ENCODE data around the gene CRELD1.
"Not testable (repeated sequence)": the region's sequence is repeated elsewhere in the genome, so short reads cannot be mapped to it uniquely, and the experiment has no call there.

Gene CRELD1

DNA sequence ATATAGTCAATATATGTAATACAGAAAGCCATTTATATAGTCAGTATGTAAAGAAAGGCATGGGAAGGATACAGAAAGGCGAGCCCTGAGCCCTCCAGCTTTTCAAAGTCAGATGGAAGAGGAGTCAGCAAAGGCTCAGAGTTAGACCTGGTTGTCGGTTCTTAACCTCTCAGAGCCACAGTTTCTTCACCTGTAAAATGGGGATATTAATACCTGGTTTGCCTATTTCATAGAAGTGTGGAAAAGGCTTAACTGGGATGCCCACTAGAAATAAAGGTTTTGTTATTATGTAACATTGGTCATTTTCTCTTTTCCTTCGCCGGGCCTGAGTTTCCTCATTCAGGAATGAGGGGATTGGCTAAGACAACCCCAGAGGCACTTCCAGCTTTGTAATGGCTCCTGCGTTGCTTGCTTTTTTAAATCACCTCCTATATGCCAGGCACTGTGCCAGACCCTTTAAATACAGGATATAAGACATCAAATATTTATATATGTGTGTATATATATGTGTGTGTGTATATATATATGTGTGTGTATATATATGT is 2.4 kb downstream of the CRELD1 start:
- no peak for DNase-seq

DNA sequence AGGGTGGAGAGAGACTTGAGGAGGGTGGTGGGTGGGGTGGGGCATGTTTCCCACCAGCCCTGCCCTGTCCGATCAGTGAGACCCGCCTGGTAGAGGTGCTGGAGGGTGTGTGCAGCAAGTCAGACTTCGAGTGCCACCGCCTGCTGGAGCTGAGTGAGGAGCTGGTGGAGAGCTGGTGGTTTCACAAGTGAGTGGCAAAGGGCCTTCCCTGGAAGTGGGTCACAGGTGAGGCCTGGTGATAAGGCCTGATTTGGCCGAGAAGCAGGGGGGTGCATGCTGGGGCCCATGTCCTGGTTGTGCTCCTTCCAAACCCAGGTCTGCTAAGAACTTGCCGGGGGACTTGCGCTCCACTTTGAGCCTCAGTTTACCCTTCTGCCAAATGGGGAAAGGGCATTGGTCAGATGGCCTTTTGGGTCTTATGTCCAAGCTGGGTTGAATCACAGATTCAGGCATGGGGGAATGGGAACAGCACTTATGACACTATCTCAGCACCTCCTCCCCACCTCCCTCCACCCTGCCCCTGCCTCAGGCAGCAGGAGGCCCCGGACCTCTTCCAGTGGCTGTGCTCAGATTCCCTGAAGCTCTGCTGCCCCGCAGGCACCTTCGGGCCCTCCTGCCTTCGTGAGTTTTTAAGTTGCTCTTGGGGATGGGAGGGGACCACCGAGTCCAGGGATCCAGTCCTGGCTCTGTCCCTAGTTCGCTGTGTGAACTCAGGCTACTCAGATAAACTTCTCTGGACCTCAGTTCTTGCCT is 4.0 kb downstream of the CRELD1 start:
- DNase-seq = no peak

DNA sequence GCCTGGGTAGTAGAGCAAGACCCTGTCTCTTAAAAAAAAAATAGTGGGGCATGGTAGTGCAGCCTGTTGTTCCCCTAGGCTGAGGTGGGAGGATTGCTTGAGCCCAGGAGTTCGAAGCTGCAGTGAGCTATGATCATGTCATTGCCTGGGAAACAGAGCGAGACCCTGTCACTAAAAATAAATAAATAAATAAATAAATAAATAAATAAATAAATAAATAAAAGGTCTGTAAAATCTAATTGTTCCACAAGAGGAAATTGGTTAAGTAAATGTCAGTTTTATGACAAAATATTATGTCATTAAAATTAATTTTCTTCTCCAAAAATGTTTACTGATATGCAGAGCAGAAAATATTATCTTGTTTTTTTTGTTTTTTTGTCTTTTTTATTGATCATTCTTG is 5.3 kb downstream of the CRELD1 start:
- no peak for DNase-seq

DNA sequence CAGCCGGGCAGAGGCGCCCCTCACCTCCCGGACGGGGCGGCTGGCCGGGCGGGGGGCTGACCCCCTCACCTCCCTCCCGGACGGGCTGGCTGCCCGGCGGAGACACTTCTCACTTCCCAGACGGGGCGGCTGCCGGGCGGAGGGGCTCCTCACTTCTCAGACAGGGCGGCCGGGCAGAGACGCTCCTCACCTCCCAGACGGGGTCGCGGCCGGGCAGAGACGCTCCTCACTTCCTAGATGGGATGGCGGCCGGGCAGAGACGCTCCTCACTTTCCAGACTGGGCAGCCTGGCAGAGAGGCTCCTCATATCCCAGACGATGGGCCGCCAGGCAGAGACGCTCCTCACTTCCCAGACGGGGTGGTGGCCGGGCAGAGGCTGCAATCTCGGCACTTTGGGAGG is 6.3 kb downstream of the CRELD1 start:
- not testable (repeated sequence) for DNase-seq

DNA sequence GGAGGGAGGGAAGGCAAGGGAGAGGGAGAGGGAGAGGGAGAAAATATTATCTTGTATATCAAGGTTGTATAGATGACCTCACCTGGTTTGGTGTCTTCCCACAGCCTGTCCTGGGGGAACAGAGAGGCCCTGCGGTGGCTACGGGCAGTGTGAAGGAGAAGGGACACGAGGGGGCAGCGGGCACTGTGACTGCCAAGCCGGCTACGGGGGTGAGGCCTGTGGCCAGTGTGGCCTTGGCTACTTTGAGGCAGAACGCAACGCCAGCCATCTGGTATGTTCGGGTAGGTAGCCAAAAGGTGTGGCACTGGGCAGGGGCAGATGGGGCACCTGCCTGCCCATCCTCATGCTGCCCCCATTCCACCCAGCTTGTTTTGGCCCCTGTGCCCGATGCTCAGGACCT is 7.1 kb downstream of the CRELD1 start:
- DNase-seq = no peak

DNA sequence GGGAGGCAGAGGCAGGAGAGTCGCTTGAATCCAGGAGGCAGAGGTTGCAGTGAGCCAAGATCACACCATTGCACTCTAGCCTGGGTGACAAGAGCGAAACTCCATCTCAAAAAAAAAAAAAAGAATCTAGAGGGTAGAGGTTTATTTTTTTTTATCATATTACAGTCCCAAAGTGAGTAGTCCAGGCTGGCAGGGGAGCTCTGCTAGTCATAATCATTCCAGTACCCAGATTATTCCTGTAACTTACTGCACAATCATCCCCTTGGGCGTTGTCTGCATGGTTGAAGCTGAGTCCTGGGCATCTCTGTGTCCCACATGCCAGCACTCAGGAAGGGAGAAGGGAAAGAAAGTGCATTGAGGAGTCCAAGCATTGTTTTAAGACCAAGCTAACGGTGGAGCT is 8.5 kb downstream of the CRELD1 start:
- no peak for DNase-seq

DNA sequence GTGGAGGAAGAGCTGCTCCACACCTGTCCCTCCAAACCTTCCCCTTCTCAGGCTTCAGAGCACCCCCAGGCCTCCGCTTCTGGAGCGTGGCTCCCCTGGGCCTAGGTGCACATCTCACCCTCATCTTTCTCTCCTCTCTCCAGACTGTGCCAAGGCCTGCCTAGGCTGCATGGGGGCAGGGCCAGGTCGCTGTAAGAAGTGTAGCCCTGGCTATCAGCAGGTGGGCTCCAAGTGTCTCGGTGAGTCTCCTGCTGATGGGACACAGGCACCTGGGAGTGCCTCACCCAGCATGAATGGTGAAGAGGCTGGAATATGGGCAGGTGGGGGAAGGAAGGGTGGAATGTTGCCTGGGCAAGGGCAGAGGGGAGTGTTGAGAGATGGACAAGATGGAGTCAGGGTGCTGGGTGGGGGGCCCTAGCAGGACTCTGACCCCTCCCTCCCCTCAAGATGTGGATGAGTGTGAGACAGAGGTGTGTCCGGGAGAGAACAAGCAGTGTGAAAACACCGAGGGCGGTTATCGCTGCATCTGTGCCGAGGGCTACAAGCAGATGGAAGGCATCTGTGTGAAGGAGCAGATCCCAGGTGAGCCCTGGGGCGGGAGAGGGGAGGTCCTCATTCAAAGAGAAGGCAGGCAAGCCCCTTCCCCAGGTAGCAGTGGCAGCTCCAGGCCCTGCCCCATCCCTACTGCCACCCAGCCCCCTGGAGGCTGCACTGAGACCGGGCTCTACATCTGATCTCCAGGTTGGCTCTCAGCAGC is 9.5 kb downstream of the CRELD1 start:
- no peak for DNase-seq

DNA sequence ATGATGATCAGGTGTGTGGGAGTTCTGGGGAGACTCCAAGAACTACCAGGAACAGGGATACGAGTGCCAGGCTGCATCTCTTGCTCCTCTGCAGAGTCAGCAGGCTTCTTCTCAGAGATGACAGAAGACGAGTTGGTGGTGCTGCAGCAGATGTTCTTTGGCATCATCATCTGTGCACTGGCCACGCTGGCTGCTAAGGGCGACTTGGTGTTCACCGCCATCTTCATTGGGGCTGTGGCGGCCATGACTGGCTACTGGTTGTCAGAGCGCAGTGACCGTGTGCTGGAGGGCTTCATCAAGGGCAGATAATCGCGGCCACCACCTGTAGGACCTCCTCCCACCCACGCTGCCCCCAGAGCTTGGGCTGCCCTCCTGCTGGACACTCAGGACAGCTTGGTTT is 10.6 kb downstream of the CRELD1 start:
- DNase-seq = no peak

DNA sequence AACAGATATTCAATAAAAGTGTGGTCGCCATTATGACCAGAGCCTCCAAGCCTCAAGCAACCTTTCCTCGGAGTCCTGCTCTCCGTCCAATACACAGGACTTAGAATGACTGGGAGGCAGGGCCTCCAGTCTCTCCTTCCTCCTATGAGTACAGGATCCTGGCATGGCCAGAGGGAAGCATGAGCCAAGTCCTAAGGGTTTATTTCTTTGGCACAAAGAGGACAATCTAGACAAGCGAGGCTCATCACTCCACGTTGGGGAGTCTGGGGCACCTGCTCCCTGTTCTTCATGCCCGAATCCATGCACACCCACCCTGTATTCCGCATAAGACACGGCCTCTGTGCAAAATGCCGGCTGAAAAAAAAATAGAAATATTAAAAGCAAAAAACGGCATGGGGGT is 11.7 kb downstream of the CRELD1 start:
- no peak for DNase-seq

DNA sequence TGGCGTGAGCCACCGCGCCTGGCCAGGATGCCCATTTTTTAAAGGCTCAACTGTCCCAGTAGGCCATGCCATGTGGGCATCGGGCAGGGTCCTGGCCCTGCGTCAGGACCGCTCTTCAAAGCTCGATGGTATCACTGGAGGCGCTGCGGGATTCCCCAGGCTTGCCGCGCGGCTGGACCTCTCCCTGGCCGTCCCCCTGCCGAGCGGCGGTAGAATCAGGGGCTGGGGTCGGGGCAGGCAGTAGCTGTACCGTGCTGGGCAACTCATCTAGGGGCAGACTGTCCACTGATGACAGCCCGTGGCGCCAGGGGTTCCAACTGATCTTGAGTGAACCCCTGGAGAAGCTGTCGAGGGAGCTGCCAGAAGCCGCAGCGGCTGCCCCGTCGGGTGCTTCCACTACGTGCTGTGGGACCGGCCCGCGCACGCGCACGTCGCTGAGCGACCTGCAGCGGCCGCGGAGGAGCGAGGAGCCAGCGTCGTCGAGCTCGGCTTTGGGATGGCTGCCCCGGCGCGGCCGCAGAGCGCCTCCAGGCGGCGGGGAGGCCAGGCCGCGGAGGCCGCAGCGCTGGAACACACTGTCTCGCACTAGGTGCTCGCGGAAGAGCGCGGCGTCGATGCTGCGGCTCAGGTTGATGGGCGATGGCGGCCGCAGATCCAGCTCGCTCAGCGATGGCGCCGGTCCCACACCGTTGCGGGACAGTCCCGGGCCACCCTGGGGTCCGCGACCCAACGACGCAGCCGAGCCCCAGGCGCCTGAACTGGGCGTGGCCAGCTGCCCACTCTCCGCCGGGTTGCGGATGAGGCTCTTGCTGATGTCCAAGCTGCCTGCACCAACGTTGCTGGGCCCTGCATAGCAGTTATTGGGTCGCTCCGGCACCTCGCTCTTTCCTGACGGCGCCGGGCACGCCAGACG is 12.7 kb downstream of the CRELD1 start:
- DNase-seq = peak; percentile 89

DNA sequence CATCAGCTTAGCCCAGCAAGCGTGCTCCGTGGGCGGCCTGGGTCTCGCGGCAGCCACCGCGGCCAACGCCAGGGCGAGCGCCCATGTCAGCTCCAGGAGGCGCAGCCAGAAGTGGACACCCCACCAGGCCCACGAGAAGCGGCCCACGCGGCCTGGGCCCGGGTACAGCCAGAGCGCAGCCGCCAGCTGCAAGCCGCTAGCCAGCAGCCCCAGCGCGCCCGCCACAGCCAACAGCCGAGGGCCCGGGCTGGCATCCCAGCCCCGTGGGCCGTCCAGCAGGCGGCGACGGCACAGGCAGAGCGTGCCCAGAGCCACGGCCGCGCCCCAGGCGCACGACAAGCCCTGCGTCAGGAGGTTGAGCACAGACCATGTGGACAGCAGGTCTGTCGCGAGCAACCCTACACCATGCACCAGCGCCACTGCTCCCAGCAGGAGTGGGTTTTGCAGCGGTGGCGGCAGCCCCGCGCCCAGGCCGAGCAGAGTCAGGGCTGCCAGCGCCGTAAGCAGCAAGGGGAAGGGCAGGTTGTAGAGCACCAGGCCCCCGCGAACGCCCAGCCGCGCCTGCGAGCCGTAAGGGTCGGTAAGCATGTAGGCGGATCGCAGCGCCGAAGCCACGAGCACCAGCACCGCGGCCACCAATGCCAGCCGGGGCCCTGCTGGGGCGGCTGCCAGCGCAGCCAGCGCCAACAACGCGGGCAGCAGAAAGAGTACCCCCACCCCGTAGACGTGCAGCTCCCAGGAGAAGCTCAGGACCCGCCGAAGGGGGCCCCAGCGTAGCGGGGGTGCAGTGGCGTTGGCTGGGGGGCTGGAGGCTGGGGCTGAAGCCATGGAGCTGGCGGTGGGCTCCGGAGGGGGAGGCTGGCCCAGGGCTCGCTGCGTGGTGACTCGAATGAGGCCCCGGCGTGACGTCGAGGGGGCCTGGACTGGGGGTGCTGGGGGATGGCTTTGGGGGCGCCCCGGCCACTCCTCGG is 13.7 kb downstream of the CRELD1 start:
- DNase-seq = peak; percentile 80

DNA sequence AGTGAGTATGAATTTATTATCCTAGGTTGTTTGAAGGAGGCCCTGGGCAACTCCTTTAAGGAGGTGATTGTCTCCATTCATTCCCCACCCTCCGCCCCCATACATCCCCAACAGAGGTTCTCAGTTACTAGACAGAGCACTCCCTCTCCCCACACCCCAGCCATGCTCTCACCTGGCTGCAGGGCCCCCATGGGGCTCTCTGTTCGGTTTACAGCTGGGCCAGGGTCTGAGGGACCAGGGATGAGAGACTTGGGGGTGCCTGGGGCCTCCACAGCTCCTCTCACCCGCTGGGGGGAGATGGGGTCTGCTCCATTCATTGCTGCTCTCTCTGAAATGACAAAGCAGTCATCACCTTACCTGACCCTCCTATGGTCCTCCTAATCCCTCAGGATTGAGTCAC is 15.0 kb downstream of the CRELD1 start:
- DNase-seq = no peak

DNA sequence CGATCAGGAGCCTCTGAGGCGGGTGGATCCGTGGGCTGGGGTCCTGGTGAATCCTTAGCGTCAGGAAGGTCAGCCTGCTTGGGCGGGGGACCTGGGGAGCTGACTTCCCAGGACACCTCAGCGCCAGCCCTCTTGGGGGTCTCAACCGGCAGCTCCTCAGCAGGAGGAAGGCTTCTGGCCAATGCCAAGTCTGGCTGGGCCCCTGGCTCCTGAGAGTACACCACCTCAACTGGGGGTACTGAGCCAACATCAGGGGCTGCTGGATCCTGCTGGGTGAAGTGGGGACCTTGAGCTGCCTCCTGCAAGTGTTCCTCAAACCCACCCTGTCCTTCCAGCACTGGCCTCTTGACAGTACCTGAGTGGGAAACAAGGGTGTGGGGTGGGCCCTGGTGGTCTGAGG is 15.5 kb downstream of the CRELD1 start:
- DNase-seq = no peak

DNA sequence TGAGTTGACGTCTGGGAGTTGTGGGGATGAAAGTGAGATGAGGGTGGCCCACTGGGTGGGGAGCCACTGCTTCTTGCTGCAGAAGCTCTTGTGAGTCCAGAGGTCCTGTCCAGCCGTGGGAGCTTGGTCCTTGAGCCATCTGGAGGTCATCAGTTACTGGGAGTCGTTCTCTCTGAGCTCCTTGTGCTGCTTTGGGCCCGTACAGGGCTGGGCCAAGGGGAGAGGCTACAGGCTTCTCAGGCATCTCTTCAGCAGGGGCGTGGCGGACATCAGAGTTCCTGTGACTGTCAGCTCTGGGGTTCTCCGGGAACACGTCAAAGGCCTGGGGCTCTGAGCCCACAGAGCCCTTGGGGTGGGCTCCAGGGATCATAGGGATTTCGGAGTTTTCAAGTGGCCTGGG is 16.0 kb downstream of the CRELD1 start:
- DNase-seq = no peak

DNA sequence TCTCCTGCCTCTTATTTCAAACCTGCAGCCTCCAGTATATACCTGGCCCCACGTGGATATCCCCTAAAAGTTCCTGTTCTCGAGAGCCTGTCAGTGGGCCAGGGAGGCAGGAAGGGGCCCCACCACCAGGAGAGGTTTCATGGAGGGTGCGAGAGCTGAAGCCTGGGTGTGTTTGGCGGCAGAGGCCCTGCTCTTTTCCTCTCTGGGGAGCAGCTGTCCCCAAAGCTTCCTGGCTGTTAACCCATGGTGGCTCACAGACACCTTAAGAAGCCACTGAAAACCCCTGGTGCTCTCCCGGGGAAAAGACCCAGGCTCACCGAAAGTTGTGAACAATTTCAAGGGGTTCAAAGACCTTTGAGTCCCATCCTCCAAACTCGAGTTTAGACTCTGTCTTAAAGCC is 17.5 kb downstream of the CRELD1 start:
- DNase-seq = no peak

DNA sequence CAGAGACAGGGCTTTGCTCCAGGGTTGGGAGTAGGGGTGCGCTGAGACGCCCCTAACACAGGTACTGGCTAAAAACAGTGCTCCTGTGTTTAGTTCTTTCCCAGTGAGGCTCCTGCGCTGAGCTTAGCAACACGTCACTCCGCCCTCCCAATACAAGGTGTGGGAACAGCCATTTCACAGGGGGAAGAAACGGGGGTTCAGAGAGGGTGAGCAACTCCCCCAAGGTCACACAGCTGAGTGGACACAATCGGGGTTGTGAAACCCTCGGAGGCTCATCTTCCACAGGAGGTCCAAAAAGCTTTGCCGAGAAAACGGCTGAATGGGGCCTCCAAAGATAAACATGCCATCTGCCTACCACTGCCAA is 17.9 kb downstream of the CRELD1 start:
- no peak for DNase-seq

DNA sequence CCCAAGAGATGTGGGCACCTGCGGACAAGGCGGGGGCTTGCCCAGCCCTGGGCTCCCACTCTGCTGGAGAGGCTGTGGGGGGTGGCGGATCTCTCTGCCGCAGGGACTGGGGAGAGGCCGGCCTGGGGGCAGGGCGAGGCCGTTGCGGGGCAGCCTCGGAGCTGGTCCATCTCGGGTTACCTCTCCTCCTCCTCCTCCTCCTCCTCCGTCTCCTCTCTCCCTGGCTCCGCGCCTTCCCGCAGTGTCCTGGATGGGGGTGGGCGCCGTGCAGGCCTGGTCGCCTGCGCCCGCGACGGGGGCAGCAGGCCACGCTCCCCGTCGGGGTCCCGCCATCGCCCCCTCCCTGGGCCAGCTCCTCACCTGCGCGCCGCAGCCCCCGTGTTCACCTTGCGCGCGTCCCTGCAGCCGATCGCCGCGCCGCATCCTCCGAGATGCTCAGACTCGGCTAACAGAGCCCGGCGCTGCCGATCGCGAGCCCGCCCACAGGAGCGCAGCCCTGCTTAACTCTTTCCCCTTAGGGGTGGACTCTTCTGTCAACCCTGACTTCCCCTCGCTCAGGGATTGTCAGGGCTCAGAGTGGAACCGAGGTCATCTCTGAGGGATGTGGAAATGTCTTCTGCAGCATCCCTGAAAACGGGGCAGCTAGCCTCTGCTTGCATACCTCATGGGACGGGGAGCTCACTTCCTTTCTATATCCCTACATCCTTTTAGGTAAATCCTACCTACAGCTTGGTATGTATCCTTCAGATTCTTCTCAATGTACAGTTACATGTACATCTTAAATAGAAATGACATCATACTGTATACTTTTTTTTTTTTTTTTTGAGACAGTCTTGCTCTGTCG is 18.6 kb downstream of the CRELD1 start, which contains the start of gene PRRT3:
PRRT3 (minus strand) TSS at position 447 of the 844 bp plus-strand sequence. CDS start 2,293 bp downstream, outside the sequence.
- peak; percentile 35 for DNase-seq

DNA sequence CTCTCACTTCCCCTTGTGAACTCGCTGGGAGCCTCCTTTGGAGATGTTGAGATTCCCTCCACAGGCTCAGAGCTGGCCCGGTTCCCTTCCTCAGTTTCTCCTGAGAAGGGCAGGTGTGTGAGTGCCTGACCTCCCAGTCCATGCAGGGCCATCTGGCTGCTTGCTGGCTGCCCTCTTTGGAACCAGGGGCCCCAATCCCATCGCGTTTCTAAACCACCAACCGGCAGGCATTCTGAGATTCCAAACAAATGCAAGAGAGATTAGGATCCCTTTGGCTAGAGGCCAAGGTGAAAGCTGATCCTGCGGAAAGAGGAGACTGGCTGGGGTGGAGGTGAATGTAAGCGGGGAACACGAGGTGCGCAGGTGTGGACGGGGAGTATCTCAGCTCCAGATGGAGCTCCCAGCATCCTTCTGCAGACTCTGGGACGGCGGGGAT is 21.5 kb downstream of the CRELD1 start:
- DNase-seq = no peak

DNA sequence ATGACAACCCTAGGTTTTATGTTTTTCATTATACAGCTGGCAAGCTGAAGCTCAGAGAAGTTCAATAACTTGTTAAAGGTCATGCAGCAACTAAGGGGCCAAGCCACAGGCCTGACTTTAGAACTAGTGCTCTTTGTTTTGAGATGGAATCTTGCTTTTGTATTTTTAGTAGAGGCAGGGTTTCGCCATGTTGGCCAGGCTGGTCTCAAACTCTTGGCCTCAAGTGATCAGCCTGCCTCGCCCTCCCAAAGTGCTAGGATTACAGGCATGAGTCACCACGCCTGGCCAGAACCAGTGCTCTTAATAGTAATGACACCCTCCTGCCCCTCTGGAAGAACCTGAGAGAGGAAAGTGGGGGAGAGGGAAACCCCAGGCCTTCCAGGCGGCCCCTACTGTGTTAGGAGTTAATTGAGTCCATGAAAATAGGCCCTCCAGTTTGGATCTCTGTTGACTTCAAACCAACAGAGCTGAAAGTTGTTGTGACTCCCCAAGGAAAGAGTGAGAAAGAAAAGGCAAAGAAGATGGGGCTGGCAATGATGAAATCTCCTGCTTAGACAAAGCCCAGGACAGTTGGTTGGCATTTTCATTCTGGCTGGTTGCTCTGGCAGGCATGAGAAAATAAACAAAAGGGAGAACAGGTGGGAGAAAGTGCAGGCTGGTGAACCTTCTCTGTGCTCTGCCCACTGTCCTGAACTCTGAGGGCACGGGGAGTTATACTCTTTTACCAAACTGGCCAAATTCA is 22.1 kb downstream of the CRELD1 start:
- DNase-seq = no peak

DNA sequence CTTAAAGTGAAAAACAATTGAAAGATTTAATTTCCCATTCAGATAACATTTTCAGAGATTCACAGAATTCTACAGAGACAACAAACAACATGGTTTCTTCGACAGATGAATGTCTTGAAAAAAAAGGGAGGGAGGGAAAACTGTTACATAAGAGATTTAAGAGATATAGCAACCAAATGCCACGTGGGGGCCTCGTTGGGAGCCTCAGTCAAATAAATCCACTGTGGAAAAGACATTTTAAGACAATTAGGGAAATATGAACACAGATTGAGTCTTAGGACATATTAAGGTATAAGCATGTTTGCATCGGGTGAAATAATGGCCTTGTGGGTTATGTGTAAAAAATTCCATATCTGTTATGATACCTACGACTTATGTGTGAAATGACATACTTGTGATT is 23.6 kb downstream of the CRELD1 start:
- peak; percentile 14 for DNase-seq
